Breast epithelium (tissue), 4 donors: ENCODE results near the gene ARV1. TPM values are rescaled to one million over a fixed set of nuclear protein-coding genes. Genes with fewer than 3 reads are reported as not detected.
"Not testable (repeated sequence)": the region's sequence is repeated elsewhere in the genome, so short reads cannot be mapped to it uniquely, and the experiment has no call there.

ENCODE experiments used
- DNase-seq, 2 donors: peaks; one replicate each; pipeline ENCODE4 v3.0.0-alpha.2; 2019; ENCODE audit warnings: low spot score in 2 of 2
- H3K27ac ChIP-seq, 2 donors: fragments of 200-600 bp; sonication (generic) in 1 of 2; one replicate each; pipeline ENCODE4 v1.5.1; 2016 to 2019; ENCODE audit warnings: mild to moderate bottlenecking in 1 of 2
- H3K27me3 ChIP-seq, 2 donors: fragments of 200-600 bp; sonication (generic) in 1 of 2; one replicate each; pipeline versions ENCODE4 v1.5.1 to v1.6.0; 2017 to 2019; ENCODE audit warnings: control low read depth in 1 of 2, mild to moderate bottlenecking in 1 of 2
- H3K36me3 ChIP-seq: fragments of 200-600 bp; one replicate; pipeline ENCODE4 v1.5.1; 2019
- H3K4me1 ChIP-seq, 2 donors: fragments of 200-600 bp; sonication (generic); one replicate each; pipeline ENCODE4 v1.5.1; 2016 to 2019; ENCODE audit warnings: control low read depth in 1 of 2
- H3K4me3 ChIP-seq, 3 donors: fragments of 200-600 bp; sonication (generic); 1 replicate in 2 of 3; 2 replicates in 1 of 3; pipeline ENCODE4 v1.5.1; 2016 to 2019; ENCODE audit warnings: mild to moderate bottlenecking in 3 of 3, moderate library complexity in 2 of 3
- H3K9me3 ChIP-seq, 2 donors: fragments of 200-600 bp; sonication (generic) in 1 of 2; one replicate each; pipeline ENCODE4 v1.5.1; 2016 to 2019; ENCODE audit warnings: control low read depth in 1 of 2
- CTCF ChIP-seq, 3 donors: fragments of 450-650 bp; IDR thresholded peaks; one replicate each; pipeline ENCODE4 v1.5.1; 2016 to 2017; ENCODE audit warnings: antibody characterized with exemption in 3 of 3, mild to moderate bottlenecking in 3 of 3, moderate library complexity in 3 of 3
- POLR2A ChIP-seq: fragments of 450-650 bp; IDR thresholded peaks from one replicate; pipeline ENCODE4 v1.6.1; 2016; ENCODE audit warnings: antibody characterized with exemption, mild to moderate bottlenecking, moderate library complexity
- POLR2AphosphoS5 ChIP-seq, 3 donors: sonication (generic); formaldehyde crosslinking; IDR thresholded peaks; one replicate each; pipeline ENCODE4 v1.6.1; 2017; ENCODE audit warnings: antibody characterized with exemption in 3 of 3
- intact Hi-C: fragments of 100-400 bp; cut with DNase I; formaldehyde crosslinking; loops from one replicate; pipeline ENCODE4 v1.15.1; 2023; ENCODE audit warnings: low total_unique reads
- total RNA-seq, 3 donors: library from RNA; depleted of rRNA; stranded (reverse); fragments of >200 nt; gene quantifications; one replicate each; pipeline ENCODE4 v1.1.0, GENCODE V29; 2016

The ARV1 gene
- total RNA-seq, 3 donors from 2014 or later, result 20.8 to 23.0 (median 21.0) TPM

- Histone ChIP-seq H3K27ac (no peak overlapping the region), H3K9me3 (no peaks in the 10 kb centered on the region), H3K36me3 (no peaks in the 10 kb centered on the region), H3K4me3 (peak overlapping the region in 2 of 3 donors; percentile 87 to 98), H3K27me3 (no peaks in the 10 kb centered on the region), H3K4me1 (peaks cover 0 to 6% of the 10 kb centered on the region in 2 donors)
- DNase-seq, result no peak
- no peak for TF ChIP-seq CTCF (IDR thresholded peaks at IDR 0.05)
- TF ChIP-seq POLR2A, result no peak
- no peak for TF ChIP-seq POLR2AphosphoS5 (IDR thresholded peaks at IDR 0.05)
- intact Hi-C loops, result no loop called here
These were observed 1.1 kb downstream of the ARV1 start for GRCh38 chr1:230979952-230980351.

- H3K4me1 ChIP-seq, result peaks cover 0 to 6% of the 10 kb centered on the region in 2 donors
- no peaks in the 10 kb centered on the region for H3K36me3 ChIP-seq
- no peak overlapping the region for H3K4me3 ChIP-seq
- H3K27ac ChIP-seq, result no peak overlapping the region
- no peak for DNase-seq
- intact Hi-C loops, result no loop called here
- TF ChIP-seq POLR2AphosphoS5 (IDR thresholded peaks at IDR 0.05) (no peak), POLR2A (no peak), CTCF (IDR thresholded peaks at IDR 0.05) (no peak)
- no peaks in the 10 kb centered on the region for H3K27me3 ChIP-seq
- no peaks in the 10 kb centered on the region for H3K9me3 ChIP-seq
These were observed 3.8 kb downstream of the ARV1 start for GRCh38 chr1:230982696-230983095.

- no peaks in the 10 kb centered on the region for H3K36me3 ChIP-seq
- H3K9me3 ChIP-seq, result no peaks in the 10 kb centered on the region
- no peak overlapping the region for H3K4me3 ChIP-seq
- no peaks in the 10 kb centered on the region for H3K27me3 ChIP-seq
- H3K27ac ChIP-seq, result no peak overlapping the region
- intact Hi-C loops, result no loop called here
- DNase-seq, result no peak
- H3K4me1 ChIP-seq, result peaks cover 0 to 6% of the 10 kb centered on the region in 2 donors
- TF ChIP-seq POLR2AphosphoS5 (IDR thresholded peaks at IDR 0.05) (no peak), POLR2A (no peak), CTCF (IDR thresholded peaks at IDR 0.05) (no peak)
These were observed 4.9 kb downstream of the ARV1 start for GRCh38 chr1:230983811-230984210.

- DNase-seq, H3K36me3 ChIP-seq, H3K9me3 ChIP-seq, intact Hi-C loops, H3K4me3 ChIP-seq, H3K4me1 ChIP-seq, H3K27ac ChIP-seq, H3K27me3 ChIP-seq: not testable (repeated sequence)
These were observed 6.0 kb downstream of the ARV1 start for GRCh38 chr1:230984622-230985515.

GRCh38 chr1:230985711-230986110 is 6.8 kb downstream of the ARV1 start:
- TF ChIP-seq CTCF (IDR thresholded peaks at IDR 0.05) (no peak), POLR2A (no peak), POLR2AphosphoS5 (IDR thresholded peaks at IDR 0.05) (no peak)
- no peak overlapping the region for H3K27ac ChIP-seq
- no peak overlapping the region for H3K4me3 ChIP-seq
- H3K36me3 ChIP-seq, result no peaks in the 10 kb centered on the region
- H3K27me3 ChIP-seq, result no peaks in the 10 kb centered on the region
- H3K4me1 ChIP-seq, result no peaks in the 10 kb centered on the region
- intact Hi-C loops, result no loop called here
- no peak for DNase-seq
- H3K9me3 ChIP-seq, result no peaks in the 10 kb centered on the region
